WTC11 (cell line): ENCODE measurements around the gene MBNL1. TPM values are rescaled to one million over a fixed set of nuclear protein-coding genes. Genes with fewer than 3 reads are reported as not detected.

Experiments
- ATAC-seq: fragments of 200-7000 bp; cut with Tn5 transposase; 2 replicates; pipeline ENCODE4 v1.10.0; 2021; ENCODE audit warnings: mild to moderate bottlenecking, moderate library complexity
- CTCF ChIA-PET: fragments of 300-600 bp; sonication (Branson Sonifier 250); formaldehyde crosslinking; loops from one replicate; lab custom pipeline; 2021; ENCODE audit warnings: antibody characterized with exemption; lab: Charles Lee
- POLR2A ChIA-PET: fragments of 350-600 bp; sonication (Branson Sonifier 250); formaldehyde crosslinking; loops from one replicate; lab custom pipeline; 2021; ENCODE audit warnings: antibody characterized with exemption; lab: Charles Lee
- DNase-seq: peaks from one replicate; pipeline ENCODE4 v3.0.0; 2021; ENCODE audit warnings: low spot score
- H3K27ac Mint-ChIP-seq: 2 replicates; pipeline ENCODE4 v1.8.0; 2021; ENCODE audit warnings: mixed read lengths
- H3K27me3 Mint-ChIP-seq: 2 replicates; pipeline ENCODE4 v1.8.0; 2021; ENCODE audit warnings: low read depth, mild to moderate bottlenecking, moderate library complexity, mixed read lengths
- H3K36me3 Mint-ChIP-seq: 2 replicates; pipeline ENCODE4 v1.8.0; 2021; ENCODE audit warnings: mixed read lengths
- H3K4me1 Mint-ChIP-seq: 2 replicates; pipeline ENCODE4 v1.8.0; 2022; ENCODE audit warnings: mixed read lengths
- H3K4me3 Mint-ChIP-seq: 2 replicates; pipeline ENCODE4 v1.8.0; 2021; ENCODE audit warnings: mild to moderate bottlenecking, moderate library complexity, mixed read lengths
- H3K9me3 Mint-ChIP-seq: 2 replicates; pipeline ENCODE4 v1.8.0; 2021; ENCODE audit warnings: mixed read lengths
- AFF4 ChIP-seq: sonication (generic); formaldehyde crosslinking; IDR thresholded peaks from 2 replicates; pipeline ENCODE4 v1.8.1; 2023; ENCODE audit warnings: mild to moderate bottlenecking, missing genetic modification reagents, borderline replicate concordance
- CDX4 ChIP-seq: fragments of 250-450 bp; sonication (Bioruptor Pico); IDR thresholded peaks from 2 replicates; pipeline ENCODE4 v1.9.0; 2021; ENCODE audit warnings: moderate library complexity, mild to moderate bottlenecking, inconsistent platforms, borderline replicate concordance
- CREM ChIP-seq: sonication (generic); formaldehyde crosslinking; IDR thresholded peaks from 2 replicates; pipeline ENCODE4 v1.8.1; 2022; ENCODE audit warnings: mild to moderate bottlenecking, missing genetic modification reagents, moderate library complexity
- ETV6 ChIP-seq: sonication (generic); formaldehyde crosslinking; IDR thresholded peaks from 2 replicates; pipeline ENCODE4 v1.8.1; 2022; ENCODE audit warnings: mild to moderate bottlenecking, missing genetic modification reagents
- FOXJ3 ChIP-seq: sonication (generic); formaldehyde crosslinking; IDR thresholded peaks from 2 replicates; pipeline ENCODE4 v1.9.0; 2021; ENCODE audit warnings: missing genetic modification reagents, mild to moderate bottlenecking, borderline replicate concordance
- FOXP4 ChIP-seq: sonication (generic); formaldehyde crosslinking; IDR thresholded peaks from 2 replicates; pipeline ENCODE4 v1.8.0; 2022; ENCODE audit warnings: mild to moderate bottlenecking, missing genetic modification reagents
- HMGA2 ChIP-seq: fragments of 250-450 bp; sonication (Bioruptor Pico); IDR thresholded peaks from 2 replicates; pipeline ENCODE4 v1.4.0; 2021; ENCODE audit warnings: mild to moderate bottlenecking, moderate library complexity
- NFE2L1 ChIP-seq: sonication (generic); formaldehyde crosslinking; IDR thresholded peaks from 2 replicates; pipeline ENCODE4 v1.8.1; 2023; ENCODE audit warnings: missing genetic modification reagents
- RORB ChIP-seq: fragments of 250-450 bp; sonication (Bioruptor Pico); IDR thresholded peaks from 2 replicates; pipeline ENCODE4 v1.9.0; 2021; ENCODE audit warnings: mild to moderate bottlenecking
- SMAD3 ChIP-seq: sonication (generic); formaldehyde crosslinking; IDR thresholded peaks from 2 replicates; pipeline ENCODE4 v1.8.0; 2022; ENCODE audit warnings: missing genetic modification reagents, mild to moderate bottlenecking, borderline replicate concordance
- SOX15 ChIP-seq: fragments of 250-450 bp; sonication (Bioruptor Pico); IDR thresholded peaks from 2 replicates; pipeline ENCODE4 v1.9.0; 2021; ENCODE audit warnings: mild to moderate bottlenecking
- TP53 ChIP-seq: sonication (generic); formaldehyde crosslinking; IDR thresholded peaks from 2 replicates; pipeline ENCODE4 v1.8.1; 2023; ENCODE audit warnings: mild to moderate bottlenecking, missing genetic modification reagents
- ZBTB21 ChIP-seq: sonication (generic); formaldehyde crosslinking; IDR thresholded peaks from 2 replicates; pipeline ENCODE4 v1.8.1; 2023; ENCODE audit warnings: mild to moderate bottlenecking, missing genetic modification reagents, borderline replicate concordance
- ZNF121 ChIP-seq: sonication (generic); formaldehyde crosslinking; IDR thresholded peaks from 2 replicates; pipeline ENCODE4 v1.8.0; 2023; ENCODE audit warnings: missing genetic modification reagents
- ZNF317 ChIP-seq: sonication (generic); formaldehyde crosslinking; IDR thresholded peaks from 2 replicates; pipeline ENCODE4 v1.8.1; 2023; ENCODE audit warnings: low read depth, mild to moderate bottlenecking, moderate library complexity, missing genetic modification reagents, borderline replicate concordance
- total RNA-seq: library from RNA; stranded (reverse); gene quantifications from 3 replicates; pipeline ENCODE4 v1.2.3, GENCODE V29; 2021
- TF ChIP-seq, protein P1 (sequence below): sonication (generic); formaldehyde crosslinking; IDR thresholded peaks from 2 replicates; pipeline ENCODE4 v1.8.0; 2023; ENCODE audit warnings: missing genetic modification reagents
- TF ChIP-seq, protein P2 (sequence below): sonication (generic); formaldehyde crosslinking; IDR thresholded peaks from 2 replicates; pipeline ENCODE4 v1.8.0; 2022; ENCODE audit warnings: mild to moderate bottlenecking, missing genetic modification reagents
- TF ChIP-seq, protein P3 (sequence below): fragments of 250-450 bp; sonication (Bioruptor Pico); IDR thresholded peaks from 2 replicates; pipeline ENCODE4 v1.9.0; 2021; ENCODE audit warnings: mild to moderate bottlenecking, borderline replicate concordance

Gene MBNL1
- total RNA-seq, 1 experiment from 2014 or later, result 20.4 TPM

- H3K36me3 Mint-ChIP-seq, result no peaks in the 10 kb centered on the region
- no peak for DNase-seq
- POLR2A ChIA-PET, result no interaction called here
- H3K27me3 Mint-ChIP-seq, result no peaks in the 10 kb centered on the region
- TF ChIP-seq SOX15 (CRISPR knock-in tag) (no peak), FOXJ3 (CRISPR knock-in tag) (no peak), ZNF317 (CRISPR knock-in tag) (no peak), CDX4 (CRISPR knock-in tag) (no peak), FOXP4 (CRISPR knock-in tag) (no peak), ETV6 (no peak), RORB (no peak), ZNF121 (CRISPR knock-in tag) (no peak), SMAD3 (no peak), HMGA2 (no peak), ZBTB21 (CRISPR knock-in tag) (no peak), AFF4 (CRISPR knock-in tag) (no peak), NFE2L1 (CRISPR knock-in tag) (no peak), TP53 (CRISPR knock-in tag) (no peak), CREM (CRISPR knock-in tag) (no peak)
- TF ChIP-seq, protein P1, sequence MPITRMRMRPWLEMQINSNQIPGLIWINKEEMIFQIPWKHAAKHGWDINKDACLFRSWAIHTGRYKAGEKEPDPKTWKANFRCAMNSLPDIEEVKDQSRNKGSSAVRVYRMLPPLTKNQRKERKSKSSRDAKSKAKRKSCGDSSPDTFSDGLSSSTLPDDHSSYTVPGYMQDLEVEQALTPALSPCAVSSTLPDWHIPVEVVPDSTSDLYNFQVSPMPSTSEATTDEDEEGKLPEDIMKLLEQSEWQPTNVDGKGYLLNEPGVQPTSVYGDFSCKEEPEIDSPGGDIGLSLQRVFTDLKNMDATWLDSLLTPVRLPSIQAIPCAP (CRISPR knock-in tag), result no peak
- TF ChIP-seq, protein P2, sequence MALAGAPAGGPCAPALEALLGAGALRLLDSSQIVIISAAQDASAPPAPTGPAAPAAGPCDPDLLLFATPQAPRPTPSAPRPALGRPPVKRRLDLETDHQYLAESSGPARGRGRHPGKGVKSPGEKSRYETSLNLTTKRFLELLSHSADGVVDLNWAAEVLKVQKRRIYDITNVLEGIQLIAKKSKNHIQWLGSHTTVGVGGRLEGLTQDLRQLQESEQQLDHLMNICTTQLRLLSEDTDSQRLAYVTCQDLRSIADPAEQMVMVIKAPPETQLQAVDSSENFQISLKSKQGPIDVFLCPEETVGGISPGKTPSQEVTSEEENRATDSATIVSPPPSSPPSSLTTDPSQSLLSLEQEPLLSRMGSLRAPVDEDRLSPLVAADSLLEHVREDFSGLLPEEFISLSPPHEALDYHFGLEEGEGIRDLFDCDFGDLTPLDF (CRISPR knock-in tag), result no peak
- TF ChIP-seq, protein P3, sequence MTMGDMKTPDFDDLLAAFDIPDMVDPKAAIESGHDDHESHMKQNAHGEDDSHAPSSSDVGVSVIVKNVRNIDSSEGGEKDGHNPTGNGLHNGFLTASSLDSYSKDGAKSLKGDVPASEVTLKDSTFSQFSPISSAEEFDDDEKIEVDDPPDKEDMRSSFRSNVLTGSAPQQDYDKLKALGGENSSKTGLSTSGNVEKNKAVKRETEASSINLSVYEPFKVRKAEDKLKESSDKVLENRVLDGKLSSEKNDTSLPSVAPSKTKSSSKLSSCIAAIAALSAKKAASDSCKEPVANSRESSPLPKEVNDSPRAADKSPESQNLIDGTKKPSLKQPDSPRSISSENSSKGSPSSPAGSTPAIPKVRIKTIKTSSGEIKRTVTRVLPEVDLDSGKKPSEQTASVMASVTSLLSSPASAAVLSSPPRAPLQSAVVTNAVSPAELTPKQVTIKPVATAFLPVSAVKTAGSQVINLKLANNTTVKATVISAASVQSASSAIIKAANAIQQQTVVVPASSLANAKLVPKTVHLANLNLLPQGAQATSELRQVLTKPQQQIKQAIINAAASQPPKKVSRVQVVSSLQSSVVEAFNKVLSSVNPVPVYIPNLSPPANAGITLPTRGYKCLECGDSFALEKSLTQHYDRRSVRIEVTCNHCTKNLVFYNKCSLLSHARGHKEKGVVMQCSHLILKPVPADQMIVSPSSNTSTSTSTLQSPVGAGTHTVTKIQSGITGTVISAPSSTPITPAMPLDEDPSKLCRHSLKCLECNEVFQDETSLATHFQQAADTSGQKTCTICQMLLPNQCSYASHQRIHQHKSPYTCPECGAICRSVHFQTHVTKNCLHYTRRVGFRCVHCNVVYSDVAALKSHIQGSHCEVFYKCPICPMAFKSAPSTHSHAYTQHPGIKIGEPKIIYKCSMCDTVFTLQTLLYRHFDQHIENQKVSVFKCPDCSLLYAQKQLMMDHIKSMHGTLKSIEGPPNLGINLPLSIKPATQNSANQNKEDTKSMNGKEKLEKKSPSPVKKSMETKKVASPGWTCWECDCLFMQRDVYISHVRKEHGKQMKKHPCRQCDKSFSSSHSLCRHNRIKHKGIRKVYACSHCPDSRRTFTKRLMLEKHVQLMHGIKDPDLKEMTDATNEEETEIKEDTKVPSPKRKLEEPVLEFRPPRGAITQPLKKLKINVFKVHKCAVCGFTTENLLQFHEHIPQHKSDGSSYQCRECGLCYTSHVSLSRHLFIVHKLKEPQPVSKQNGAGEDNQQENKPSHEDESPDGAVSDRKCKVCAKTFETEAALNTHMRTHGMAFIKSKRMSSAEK (CRISPR knock-in tag), result no peak
- TF ChIP-seq, all 79 proteins: peak for 0
- no peak overlapping the region for H3K4me3 Mint-ChIP-seq
- peaks cover 44% of the 10 kb centered on the region for H3K4me1 Mint-ChIP-seq
- no peak for ATAC-seq
- no peak overlapping the region for H3K27ac Mint-ChIP-seq
- CTCF ChIA-PET, result no interaction called here
- H3K9me3 Mint-ChIP-seq, result no peaks in the 10 kb centered on the region
Measured at GRCh38 chr3:152385761-152386160, 117.0 kb downstream of the MBNL1 start.
